GM18511 (cell line): ENCODE results near the gene TTLL11.
"Not testable (repeated sequence)": the region's sequence is repeated elsewhere in the genome, so short reads cannot be mapped to it uniquely, and the experiment has no call there.

ENCODE experiments used
- ATAC-seq: cut with Tn5 transposase; IDR thresholded peaks from one replicate; pipeline ENCODE4 v1.9.1; 2021; ENCODE audit warnings: mild to moderate bottlenecking, moderate library complexity; ENCODE audit not compliant: unreplicated experiment

Gene TTLL11

GRCh38 chr9:122085260-122085659 lies 7.8 kb downstream of the TTLL11 start:
- ATAC-seq = no peak

- ATAC-seq = no peak
Measured at GRCh38 chr9:122084026-122084675, 9.0 kb downstream of the TTLL11 start.

GRCh38 chr9:122080986-122081385 lies 12.1 kb downstream of the TTLL11 start:
- no peak for ATAC-seq

- ATAC-seq = no peak
Measured at GRCh38 chr9:122078557-122078956, 14.6 kb downstream of the TTLL11 start.

GRCh38 chr9:122076773-122077172 lies 16.3 kb downstream of the TTLL11 start:
- no peak for ATAC-seq

GRCh38 chr9:122076117-122076516 lies 17.0 kb downstream of the TTLL11 start:
- ATAC-seq = no peak

GRCh38 chr9:122075135-122076030 lies 17.7 kb downstream of the TTLL11 start:
- no peak for ATAC-seq

GRCh38 chr9:122071715-122072114 lies 21.4 kb downstream of the TTLL11 start:
- no peak for ATAC-seq

GRCh38 chr9:122070728-122071515 lies 22.2 kb downstream of the TTLL11 start:
- ATAC-seq = no peak

GRCh38 chr9:122066680-122067079 lies 26.4 kb downstream of the TTLL11 start:
- ATAC-seq = not testable (repeated sequence)

- no peak for ATAC-seq
Measured at GRCh38 chr9:122065923-122066629, 27.0 kb downstream of the TTLL11 start.

- no peak for ATAC-seq
Measured at GRCh38 chr9:122060481-122060880, 32.6 kb downstream of the TTLL11 start.

GRCh38 chr9:122059955-122060324 lies 33.2 kb downstream of the TTLL11 start:
- ATAC-seq = no peak

- ATAC-seq = no peak
Measured at GRCh38 chr9:122059214-122059954, 33.7 kb downstream of the TTLL11 start.

GRCh38 chr9:122058709-122059108 lies 34.4 kb downstream of the TTLL11 start:
- no peak for ATAC-seq

- ATAC-seq = no peak
Measured at GRCh38 chr9:122058051-122058450, 35.1 kb downstream of the TTLL11 start.

- no peak for ATAC-seq
Measured at GRCh38 chr9:122057211-122057610, 35.9 kb downstream of the TTLL11 start.

GRCh38 chr9:122056484-122056883 lies 36.6 kb downstream of the TTLL11 start:
- ATAC-seq = no peak

- ATAC-seq = no peak
Measured at GRCh38 chr9:122055701-122056100, 37.4 kb downstream of the TTLL11 start.
